HepG2 (cell line): ENCODE results near the gene NGRN. TPM values are rescaled to one million over a fixed set of nuclear protein-coding genes. Genes with fewer than 3 reads are reported as not detected.

Experiments used
- CENPX ChIP-seq: sonication (generic); formaldehyde crosslinking; IDR thresholded peaks from 2 replicates; pipeline ENCODE4 v1.9.0; 2021; ENCODE audit warnings: mild to moderate bottlenecking, missing genetic modification reagents, moderate library complexity
- DBP ChIP-seq: sonication (generic); formaldehyde crosslinking; IDR thresholded peaks from 2 replicates; pipeline ENCODE4 v1.4.0; 2020; ENCODE audit warnings: missing genetic modification reagents; ENCODE audit errors: not compliant biosample characterization
- FOXA3 ChIP-seq: IDR thresholded peaks from 2 replicates; pipeline ENCODE4 v1.6.1; 2016; ENCODE audit warnings: missing genetic modification reagents, missing compliant biosample characterization
- JARID2 ChIP-seq: sonication (generic); formaldehyde crosslinking; IDR thresholded peaks from 2 replicates; pipeline ENCODE4 v1.8.1; 2023; ENCODE audit warnings: missing genetic modification reagents, inconsistent platforms; ENCODE audit not compliant: insufficient replicate concordance
- KIAA2018 ChIP-seq: sonication (generic); formaldehyde crosslinking; IDR thresholded peaks from 2 replicates; pipeline ENCODE4 v1.5.0; 2020; ENCODE audit warnings: mild to moderate bottlenecking, missing genetic modification reagents, borderline replicate concordance
- KLF9 ChIP-seq: IDR thresholded peaks from 2 replicates; pipeline ENCODE4 v1.6.1; 2016; ENCODE audit warnings: low read depth
- NR2F2 ChIP-seq: IDR thresholded peaks from 2 replicates; pipeline ENCODE4 v1.6.1; 2012; ENCODE audit warnings: low read depth, inconsistent platforms, borderline replicate concordance
- PRMT3 ChIP-seq: sonication (generic); formaldehyde crosslinking; IDR thresholded peaks from 2 replicates; pipeline ENCODE4 v1.8.1; 2022; ENCODE audit warnings: low read depth, mild to moderate bottlenecking, moderate library complexity, missing genetic modification reagents, borderline replicate concordance
- RBAK ChIP-seq: sonication (generic); formaldehyde crosslinking; IDR thresholded peaks from 2 replicates; pipeline ENCODE4 v1.5.1; 2020; ENCODE audit warnings: mild to moderate bottlenecking, missing genetic modification reagents
- SAFB2 ChIP-seq: sonication (generic); formaldehyde crosslinking; IDR thresholded peaks from 2 replicates; pipeline ENCODE4 v1.5.1; 2020; ENCODE audit warnings: missing genetic modification reagents, low read depth, mild to moderate bottlenecking, borderline replicate concordance
- SETDB1 ChIP-seq: sonication (generic); formaldehyde crosslinking; IDR thresholded peaks from 2 replicates; pipeline ENCODE4 v1.5.1; 2020; ENCODE audit warnings: missing genetic modification reagents, mild to moderate bottlenecking, borderline replicate concordance
- SIN3B ChIP-seq: fragments of 150-350 bp; IDR thresholded peaks from 2 replicates; pipeline ENCODE4 v1.6.1; 2014; ENCODE audit warnings: low read length
- SIX4 ChIP-seq: sonication (generic); formaldehyde crosslinking; IDR thresholded peaks from 2 replicates; pipeline ENCODE4 v1.4.0; 2020; ENCODE audit warnings: missing genetic modification reagents
- SMC3 ChIP-seq: IDR thresholded peaks from 2 replicates; pipeline ENCODE4 v1.6.1; 2011; ENCODE audit warnings: low read length, improper control_type of control experiment
- SNAI1 ChIP-seq: sonication (generic); formaldehyde crosslinking; IDR thresholded peaks from 2 replicates; pipeline ENCODE4 v1.5.0; 2020; ENCODE audit warnings: mild to moderate bottlenecking, missing genetic modification reagents, borderline replicate concordance
- ZNF343 ChIP-seq: sonication (generic); formaldehyde crosslinking; IDR thresholded peaks from 2 replicates; pipeline ENCODE4 v1.4.0; 2020; ENCODE audit warnings: mild to moderate bottlenecking, missing genetic modification reagents
- ZNF75D ChIP-seq: sonication (generic); formaldehyde crosslinking; IDR thresholded peaks from 2 replicates; pipeline ENCODE4 v1.8.1; 2023; ENCODE audit warnings: missing genetic modification reagents, mild to moderate bottlenecking, borderline replicate concordance
- polyA plus RNA-seq, 8 experiments: library from polyadenylated mRNA; depleted of rRNA in 3 of 8; stranded (reverse) in 7 of 8; unstranded in 1 of 8; fragments of >200 nt; fragmentation: Illumina TruSeq in 4 of 8; extraction: Trizol in 4 of 8; gene quantifications; 2 replicates each; pipeline versions ENCODE4 v1.2.1 to v1.2.3, GENCODE V29; 2011 to 2016; ENCODE audit warnings: low read depth in 4 of 8, missing spikeins in 1 of 8, mixed read lengths in 1 of 8; ENCODE audit not compliant: insufficient read depth in 1 of 8
- total RNA-seq, 5 experiments: library from RNA; depleted of rRNA; stranded (reverse); fragments of >200 nt; fragmentation: Illumina TruSeq; extraction: Trizol; gene quantifications; 2 replicates each; pipeline ENCODE4 v1.2.3, GENCODE V29; 2016; ENCODE audit warnings: low read depth in 1 of 5
- TF ChIP-seq, protein P1 (sequence below): sonication (generic); formaldehyde crosslinking; IDR thresholded peaks from 2 replicates; pipeline ENCODE4 v1.4.0; 2020; ENCODE audit warnings: missing genetic modification reagents
- TF ChIP-seq, protein P2 (sequence below): sonication (generic); formaldehyde crosslinking; IDR thresholded peaks from 2 replicates; pipeline ENCODE4 v1.4.0; 2020; ENCODE audit warnings: low read depth, mild to moderate bottlenecking, missing genetic modification reagents

The NGRN gene
- total and polyA plus RNA-seq, 2 of the 13 experiments (the other 11 are each of a cell fraction or from before 2014, with no cell fraction given): 39.8 to 63.7 TPM

- TF ChIP-seq KIAA2018 (CRISPR knock-in tag) (no peak), SIN3B (no peak), RBAK (CRISPR knock-in tag) (no peak), FOXA3 (CRISPR knock-in tag) (no peak; the same call in 1 of the 2 replicates), DBP (CRISPR knock-in tag) (no peak), ZNF343 (no peak), SAFB2 (no peak), PRMT3 (CRISPR knock-in tag) (no peak), ZNF75D (CRISPR knock-in tag) (no peak), CENPX (CRISPR knock-in tag) (no peak), SMC3 (no peak), KLF9 (CRISPR knock-in tag) (0 out of 2 replicates have a peak, but pooled peaks have one; percentile 57), SIX4 (no peak), JARID2 (CRISPR knock-in tag) (no peak), NR2F2 (no peak), SNAI1 (no peak), SETDB1 (CRISPR knock-in tag) (no peak)
- TF ChIP-seq, protein P1, sequence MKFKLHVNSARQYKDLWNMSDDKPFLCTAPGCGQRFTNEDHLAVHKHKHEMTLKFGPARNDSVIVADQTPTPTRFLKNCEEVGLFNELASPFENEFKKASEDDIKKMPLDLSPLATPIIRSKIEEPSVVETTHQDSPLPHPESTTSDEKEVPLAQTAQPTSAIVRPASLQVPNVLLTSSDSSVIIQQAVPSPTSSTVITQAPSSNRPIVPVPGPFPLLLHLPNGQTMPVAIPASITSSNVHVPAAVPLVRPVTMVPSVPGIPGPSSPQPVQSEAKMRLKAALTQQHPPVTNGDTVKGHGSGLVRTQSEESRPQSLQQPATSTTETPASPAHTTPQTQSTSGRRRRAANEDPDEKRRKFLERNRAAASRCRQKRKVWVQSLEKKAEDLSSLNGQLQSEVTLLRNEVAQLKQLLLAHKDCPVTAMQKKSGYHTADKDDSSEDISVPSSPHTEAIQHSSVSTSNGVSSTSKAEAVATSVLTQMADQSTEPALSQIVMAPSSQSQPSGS: 0 out of 2 replicates have a peak, but pooled peaks have one; percentile 14
- TF ChIP-seq, protein P2, sequence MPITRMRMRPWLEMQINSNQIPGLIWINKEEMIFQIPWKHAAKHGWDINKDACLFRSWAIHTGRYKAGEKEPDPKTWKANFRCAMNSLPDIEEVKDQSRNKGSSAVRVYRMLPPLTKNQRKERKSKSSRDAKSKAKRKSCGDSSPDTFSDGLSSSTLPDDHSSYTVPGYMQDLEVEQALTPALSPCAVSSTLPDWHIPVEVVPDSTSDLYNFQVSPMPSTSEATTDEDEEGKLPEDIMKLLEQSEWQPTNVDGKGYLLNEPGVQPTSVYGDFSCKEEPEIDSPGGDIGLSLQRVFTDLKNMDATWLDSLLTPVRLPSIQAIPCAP (CRISPR knock-in tag): no peak
Measured at GRCh38 chr15:90249203-90249863, 16.1 kb upstream of the NGRN start, which contains the start of gene TTLL13 (continued).
